ENCODE measurements around the gene FBXO4.
A peak's percentile ranks its signal among the peaks of the same experiment; 100 is the strongest.
"Not testable (repeated sequence)": the region's sequence is repeated elsewhere in the genome, so short reads cannot be mapped to it uniquely, and the experiment has no call there.

The FBXO4 gene

DNA sequence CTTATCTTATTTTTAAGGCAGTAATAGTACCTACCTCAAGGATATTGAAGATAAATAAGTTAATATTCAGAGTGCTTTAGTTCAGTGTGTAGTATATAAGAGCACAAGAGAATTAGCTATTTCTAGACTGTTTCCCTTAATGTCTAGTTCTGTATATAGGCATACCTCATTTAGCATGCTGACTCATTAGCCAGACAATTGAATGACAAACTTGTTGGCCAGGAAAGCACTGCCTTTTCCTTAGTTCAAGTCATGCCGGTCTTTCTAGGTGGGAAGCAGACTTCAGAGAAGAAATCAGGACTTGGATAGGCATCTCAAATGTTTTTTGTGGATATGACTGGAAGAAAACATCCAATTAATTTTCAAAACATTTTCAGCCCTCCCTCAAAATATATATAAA lies 3.2 kb upstream of the FBXO4 start:
- peak; percentile 58 for DNase-seq (ENCODE audit: low read depth)

- DNase-seq (ENCODE audit: low read depth) = no peak
Observed at GRCh38 chr5:41924526-41924871, 582 bp upstream of the FBXO4 start.

DNA sequence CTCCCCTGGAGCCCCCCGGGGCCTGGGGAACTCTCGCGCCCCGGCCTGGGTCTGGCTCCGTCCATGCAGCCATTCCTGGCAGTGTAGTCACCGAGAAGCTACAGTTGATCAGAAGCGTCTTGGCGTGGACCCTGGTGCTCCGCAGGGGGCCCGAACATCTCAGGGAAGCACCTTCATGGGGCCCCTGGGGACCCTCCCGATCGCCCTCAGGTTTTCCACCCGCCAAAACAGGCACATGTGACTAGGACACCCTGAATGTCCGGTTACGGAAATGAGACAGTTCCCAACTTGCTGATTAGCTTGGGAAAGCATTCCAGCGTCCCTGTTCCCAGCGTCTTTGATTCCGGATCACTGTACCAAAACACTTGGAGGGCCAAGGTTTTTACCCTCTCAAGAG lies 472 bp downstream of the FBXO4 start:
- DNase-seq (ENCODE audit: low read depth) = peak; percentile 71

DNA sequence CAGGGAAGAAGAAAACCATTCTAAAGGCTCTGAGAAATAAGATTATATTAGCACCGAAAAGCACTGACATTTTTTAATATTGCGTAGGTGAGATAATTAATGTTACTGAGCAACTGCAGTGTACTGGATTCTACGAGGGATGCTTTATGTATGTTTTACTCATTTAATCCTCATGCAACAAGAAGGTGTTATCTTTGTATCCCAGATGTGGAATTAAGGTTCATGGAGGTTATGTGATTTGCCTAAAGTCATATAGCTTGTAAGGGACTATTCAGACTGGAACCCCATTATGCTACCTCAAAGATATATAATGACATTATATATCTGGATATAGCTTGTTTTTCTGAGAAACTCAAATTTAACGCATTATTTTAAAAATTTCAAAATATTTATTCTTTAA lies 2.5 kb downstream of the FBXO4 start:
- DNase-seq (ENCODE audit: low read depth) = no peak

DNA sequence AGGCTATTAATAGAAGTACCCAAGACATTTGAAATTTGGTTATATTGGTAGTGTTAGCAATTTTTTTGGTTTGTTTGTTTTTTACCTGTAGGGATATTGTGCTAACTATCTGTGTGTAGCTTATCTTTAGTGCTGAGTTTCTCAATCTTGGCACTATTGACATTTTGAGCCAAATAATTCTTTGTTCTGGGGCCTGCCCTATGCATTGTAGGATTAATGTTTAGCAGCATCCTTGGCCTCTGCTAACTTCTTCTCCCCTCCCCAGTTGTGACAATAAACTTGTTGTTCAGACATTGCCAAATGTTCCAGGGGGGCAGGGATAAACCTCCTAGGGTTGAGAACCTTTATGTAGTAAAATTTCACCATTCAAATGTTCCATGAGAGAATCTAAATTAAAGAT lies 4.0 kb downstream of the FBXO4 start:
- no peak for DNase-seq (ENCODE audit: low read depth)

GRCh38 chr5:41932770-41933169 lies 7.7 kb downstream of the FBXO4 start:
- no peak for DNase-seq (ENCODE audit: low read depth)

GRCh38 chr5:41935544-41935943 lies 10.5 kb downstream of the FBXO4 start:
- no peak for DNase-seq (ENCODE audit: low read depth)

GRCh38 chr5:41940641-41941040 lies 15.6 kb downstream of the FBXO4 start:
- DNase-seq (ENCODE audit: low read depth) = peak; percentile 10

DNA sequence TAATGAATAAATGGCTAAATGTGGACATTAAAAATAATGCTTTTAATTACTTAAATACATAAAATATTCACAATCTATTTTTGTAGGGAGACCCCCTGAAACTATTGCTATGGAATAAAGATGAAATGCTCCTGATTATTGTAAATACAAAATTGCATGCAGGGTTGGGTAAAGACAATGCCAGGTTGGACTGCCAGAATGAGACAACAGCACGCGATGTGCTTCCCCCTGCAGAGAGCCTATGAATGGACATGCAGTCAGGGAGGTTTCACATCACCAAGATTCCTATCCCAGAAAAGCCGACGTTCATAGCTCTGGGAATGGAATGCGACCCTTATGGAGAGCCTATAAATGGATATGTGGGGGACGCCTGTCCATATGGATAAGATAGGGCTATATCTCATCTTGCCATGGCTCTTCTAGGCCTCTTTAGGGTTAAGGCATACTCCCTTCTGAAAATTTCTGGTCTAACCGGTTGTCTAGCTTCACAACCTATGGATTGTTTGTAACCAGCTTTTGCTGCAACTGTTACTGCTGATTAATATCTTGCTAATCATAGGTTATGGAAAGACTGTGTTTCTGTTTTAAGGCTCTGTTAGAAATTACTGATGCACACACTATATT lies 20.4 kb downstream of the FBXO4 start:
- DNase-seq (ENCODE audit: low read depth) = not testable (repeated sequence)

- DNase-seq (ENCODE audit: low read depth) = no peak
Observed at GRCh38 chr5:41951224-41951623, 26.1 kb downstream of the FBXO4 start.

GRCh38 chr5:41954286-41954685 lies 29.2 kb downstream of the FBXO4 start:
- DNase-seq (ENCODE audit: low read depth) = no peak

GRCh38 chr5:41955432-41956024 lies 30.4 kb downstream of the FBXO4 start:
- no peak for DNase-seq (ENCODE audit: low read depth)

GRCh38 chr5:41956943-41957342 lies 31.9 kb downstream of the FBXO4 start:
- no peak for DNase-seq (ENCODE audit: low read depth)

- DNase-seq (ENCODE audit: low read depth) = no peak
Observed at GRCh38 chr5:41960481-41960880, 35.4 kb downstream of the FBXO4 start.

DNA sequence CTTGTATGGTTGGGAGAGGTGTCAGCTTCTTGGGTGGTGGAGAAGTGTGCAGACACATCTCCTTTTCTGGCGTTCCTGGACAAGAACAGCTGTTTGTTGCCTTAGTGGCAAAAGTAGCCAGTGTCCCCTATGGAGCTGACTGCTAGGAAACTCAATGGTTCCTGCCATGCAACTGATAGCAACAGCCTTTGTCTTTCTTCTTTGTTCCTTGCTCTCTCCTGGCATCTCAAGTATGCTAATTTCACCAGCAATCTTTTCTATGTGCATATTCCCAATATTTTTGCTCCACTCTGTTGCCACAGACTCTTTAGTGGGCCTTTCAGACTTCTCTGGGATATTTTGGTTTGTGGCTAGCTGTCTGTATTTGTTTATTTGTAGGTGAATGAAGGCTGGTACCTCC lies 36.7 kb downstream of the FBXO4 start:
- DNase-seq (ENCODE audit: low read depth) = no peak

DNA sequence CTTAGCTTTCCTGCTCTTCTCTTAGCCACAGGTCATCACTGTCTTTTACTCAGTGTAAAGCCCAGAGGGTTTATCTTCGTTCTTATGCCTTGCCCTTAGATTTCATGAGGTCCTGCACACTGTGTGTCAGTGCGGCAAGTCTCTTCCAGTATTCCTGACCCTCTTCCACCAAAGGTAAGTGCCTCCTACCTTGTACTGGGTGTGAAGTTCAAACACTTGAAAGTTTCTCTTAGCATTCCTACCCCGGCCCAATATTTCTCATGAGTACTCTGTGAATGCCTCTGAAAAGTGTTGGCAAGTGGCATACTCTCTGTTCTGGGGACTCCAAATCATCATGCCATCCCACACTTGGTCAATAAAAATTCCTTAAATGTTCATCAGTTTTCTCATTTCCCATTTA lies 37.4 kb downstream of the FBXO4 start:
- no peak for DNase-seq (ENCODE audit: low read depth)

DNA sequence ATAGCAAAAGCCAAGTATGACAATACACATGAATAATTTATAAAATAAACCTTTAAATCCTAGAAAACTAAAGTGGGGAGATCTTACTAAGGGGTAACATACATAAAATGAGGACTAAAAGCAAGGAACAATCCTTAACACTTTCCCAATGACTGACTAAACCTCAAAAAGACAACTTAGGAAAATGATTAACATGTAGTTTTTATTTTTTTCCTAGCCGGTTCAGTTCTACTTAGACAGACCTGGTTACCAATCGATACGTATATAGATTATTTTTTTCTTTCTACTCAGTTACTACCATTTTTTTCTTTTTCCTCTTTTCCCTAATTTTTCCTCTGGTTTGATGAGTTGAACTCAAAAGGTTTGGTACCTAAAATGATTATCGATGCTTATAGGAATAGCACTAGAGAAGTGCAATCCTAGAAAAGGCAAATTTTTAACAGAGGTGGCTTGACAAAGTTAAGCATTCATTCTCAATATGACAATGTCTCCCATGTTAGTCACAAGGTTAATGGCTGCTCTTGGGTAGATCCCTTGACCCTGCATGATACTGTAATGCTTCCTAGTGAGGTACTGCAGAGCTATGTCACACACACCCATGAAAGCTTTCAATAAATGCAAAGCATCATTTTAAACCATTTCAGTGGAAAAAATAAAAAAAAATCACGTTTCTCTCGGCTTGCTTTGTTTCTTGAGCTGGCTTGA lies 41.5 kb downstream of the FBXO4 start:
- DNase-seq (ENCODE audit: low read depth) = no peak

- no peak for DNase-seq (ENCODE audit: low read depth)
Observed at GRCh38 chr5:41967401-41967800, 42.3 kb downstream of the FBXO4 start.

DNA sequence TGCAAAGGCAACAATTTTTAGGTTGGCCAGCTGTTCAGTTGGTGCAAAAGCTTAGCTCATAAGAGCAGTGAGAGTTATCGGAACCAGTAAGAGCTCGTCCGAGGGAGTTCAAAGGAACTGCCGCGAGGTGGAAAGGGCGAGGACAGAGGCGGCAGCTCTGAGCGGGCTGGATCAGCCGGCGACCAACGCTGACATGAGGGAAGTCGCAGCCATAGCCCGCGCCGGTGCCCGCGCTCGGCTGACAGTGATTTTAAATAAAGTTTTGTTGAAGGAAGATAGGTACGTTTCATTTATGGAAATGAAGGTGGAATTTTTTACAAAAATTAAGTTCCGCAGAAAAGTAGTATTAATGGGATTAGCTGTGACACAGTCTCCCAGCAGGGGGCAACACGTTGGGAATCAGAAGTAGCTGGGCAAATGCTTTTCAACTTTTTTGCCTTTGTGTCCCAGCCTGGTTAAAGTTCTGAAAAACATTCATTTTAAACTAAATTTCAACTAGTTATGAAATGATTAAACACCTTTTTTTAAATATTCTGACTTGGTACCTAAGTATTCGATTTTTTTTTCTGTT lies 43.2 kb downstream of the FBXO4 start:
- peak; percentile 1 for DNase-seq (ENCODE audit: low read depth)

- no peak for DNase-seq (ENCODE audit: low read depth)
Observed at GRCh38 chr5:41973087-41973486, 48.0 kb downstream of the FBXO4 start.

DNA sequence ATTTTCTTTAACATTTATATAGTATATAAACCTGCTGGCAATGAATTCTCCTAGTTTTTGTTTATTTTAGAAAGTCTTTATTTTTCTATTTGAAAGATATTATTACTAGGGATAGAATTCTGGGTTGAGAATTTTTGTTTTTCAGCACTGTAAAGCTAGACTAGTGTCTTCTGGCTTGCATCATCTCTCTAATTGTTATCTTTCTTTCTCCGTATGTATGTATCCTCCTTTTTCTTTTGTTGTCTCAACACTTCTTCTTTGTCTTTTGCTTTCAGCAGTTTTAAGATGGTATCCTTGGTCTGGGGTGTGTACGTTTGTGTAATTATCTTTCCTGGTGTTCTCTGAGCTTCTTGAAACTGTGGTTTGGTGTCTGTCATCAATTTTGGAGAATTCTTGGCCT lies 48.8 kb downstream of the FBXO4 start:
- no peak for DNase-seq (ENCODE audit: low read depth)

DNA sequence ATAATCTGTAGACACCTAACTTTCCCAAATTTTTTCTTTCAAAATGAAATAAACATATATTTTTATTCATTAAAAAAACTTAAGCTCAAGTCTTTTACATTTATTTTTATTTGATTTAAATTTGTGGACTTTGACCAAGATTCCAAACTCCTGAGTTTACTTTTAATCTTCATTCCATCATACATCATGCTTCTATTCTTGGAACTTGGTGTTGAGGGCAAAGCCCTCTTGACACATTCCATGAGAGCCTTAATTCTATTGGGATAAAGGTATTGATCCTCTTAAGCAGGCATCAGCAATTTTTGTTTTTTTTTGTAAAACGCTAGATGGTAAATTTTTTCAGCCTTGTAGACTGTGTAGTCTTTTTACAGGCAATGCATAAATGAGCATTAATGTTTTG lies 53.6 kb downstream of the FBXO4 start:
- DNase-seq (ENCODE audit: low read depth) = no peak

- no peak for DNase-seq (ENCODE audit: low read depth)
Observed at GRCh38 chr5:41980396-41980795, 55.3 kb downstream of the FBXO4 start.

Data from ELR (cell line).